HepG2 (cell line): ENCODE measurements around the gene HNRNPF.

ENCODE experiments used
- CHD4 ChIP-seq: fragments of 200-600 bp; sonication (generic); IDR thresholded peaks from 2 replicates; pipeline ENCODE4 v1.7.0; 2017; ENCODE audit warnings: mild to moderate bottlenecking, low read length, borderline replicate concordance
- CTCF ChIP-seq: sonication (generic); formaldehyde crosslinking; IDR thresholded peaks from 2 replicates; pipeline ENCODE4 v1.5.0; 2020; ENCODE audit warnings: mild to moderate bottlenecking, missing genetic modification reagents, moderate library complexity
- FOXJ3 ChIP-seq: sonication (generic); formaldehyde crosslinking; IDR thresholded peaks from 2 replicates; pipeline ENCODE4 v1.4.0; 2020; ENCODE audit warnings: missing genetic modification reagents, mild to moderate bottlenecking, borderline replicate concordance
- PREB ChIP-seq: sonication (generic); formaldehyde crosslinking; IDR thresholded peaks from 2 replicates; pipeline ENCODE4 v1.4.0; 2020; ENCODE audit warnings: missing genetic modification reagents
- RAD51 ChIP-seq: fragments of 450-650 bp; IDR thresholded peaks from 2 replicates; pipeline ENCODE4 v1.6.1; 2016; ENCODE audit warnings: borderline replicate concordance
- RBM39 ChIP-seq: fragments of 200-400 bp; formaldehyde crosslinking; IDR thresholded peaks from one replicate; pipeline ENCODE4 v1.6.1; 2018; ENCODE audit warnings: antibody characterized with exemption, mild to moderate bottlenecking, low read depth, low read length; ENCODE audit not compliant: poor library complexity, severe bottlenecking
- RFX1 ChIP-seq: fragments of 450-650 bp; IDR thresholded peaks from 2 replicates; pipeline ENCODE4 v1.6.1; 2017
- RFX5 ChIP-seq: IDR thresholded peaks from 2 replicates; pipeline ENCODE4 v1.6.1; 2011; ENCODE audit warnings: low read depth, low read length, improper control_type of control experiment
- TCF7 ChIP-seq: sonication (generic); IDR thresholded peaks from 2 replicates; pipeline ENCODE4 v1.6.1; 2016; ENCODE audit warnings: antibody characterized with exemption, low read depth
- TCF7L2 ChIP-seq: IDR thresholded peaks from 2 replicates; pipeline ENCODE4 v1.6.1; 2011; ENCODE audit warnings: mild to moderate bottlenecking, low read depth, low read length, moderate library complexity
- TERF1 ChIP-seq: sonication (generic); formaldehyde crosslinking; IDR thresholded peaks from 2 replicates; pipeline ENCODE4 v1.8.0; 2022; ENCODE audit warnings: mild to moderate bottlenecking, missing genetic modification reagents, moderate library complexity
- ZNF430 ChIP-seq: sonication (generic); formaldehyde crosslinking; IDR thresholded peaks from 2 replicates; pipeline ENCODE4 v1.9.0; 2021; ENCODE audit warnings: mild to moderate bottlenecking, missing genetic modification reagents
- ZNF781 ChIP-seq: sonication (generic); formaldehyde crosslinking; IDR thresholded peaks from 2 replicates; pipeline ENCODE4 v1.5.1; 2020; ENCODE audit warnings: borderline replicate concordance, mild to moderate bottlenecking, missing genetic modification reagents; ENCODE audit errors: not compliant biosample characterization
- TF ChIP-seq, protein P1 (sequence below): sonication (generic); formaldehyde crosslinking; IDR thresholded peaks from 2 replicates; pipeline ENCODE4 v1.4.0; 2020; ENCODE audit warnings: missing genetic modification reagents

DNA sequence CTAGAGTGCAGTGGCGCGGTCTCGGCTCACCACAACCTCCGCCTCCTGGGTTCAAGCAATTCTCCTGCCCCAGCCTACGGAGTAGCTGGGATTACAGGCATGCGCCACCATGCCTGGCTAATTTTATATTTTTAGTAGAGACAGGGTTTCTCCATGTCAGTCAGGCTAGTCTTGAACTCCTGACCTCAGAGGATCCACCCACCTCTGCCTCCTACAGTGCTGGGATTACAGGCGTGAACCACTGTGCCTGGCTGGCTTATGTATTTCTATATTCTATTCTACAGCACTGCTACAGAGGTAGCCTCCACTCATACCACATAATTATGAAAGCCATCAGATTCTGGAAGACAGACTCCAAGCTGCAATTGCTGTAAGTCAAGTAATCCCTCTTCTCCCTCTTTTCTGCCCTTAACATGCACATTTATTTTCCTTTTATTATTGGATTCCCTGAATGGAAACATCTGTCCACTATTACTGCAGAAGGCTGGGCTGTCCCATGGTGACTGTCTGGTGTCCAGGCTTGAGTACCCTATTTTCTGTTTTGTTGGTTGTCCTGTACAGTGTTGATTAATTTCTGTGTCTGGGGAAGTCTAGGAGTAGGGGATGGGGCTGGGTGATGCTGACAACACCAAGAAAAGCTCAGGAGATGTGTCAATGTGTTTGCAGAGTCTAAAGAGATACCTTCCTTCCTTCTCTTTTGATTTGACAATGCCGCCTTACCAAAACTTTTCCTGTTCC lies 22.1 kb upstream of the HNRNPF start:
- TF ChIP-seq, protein P1, sequence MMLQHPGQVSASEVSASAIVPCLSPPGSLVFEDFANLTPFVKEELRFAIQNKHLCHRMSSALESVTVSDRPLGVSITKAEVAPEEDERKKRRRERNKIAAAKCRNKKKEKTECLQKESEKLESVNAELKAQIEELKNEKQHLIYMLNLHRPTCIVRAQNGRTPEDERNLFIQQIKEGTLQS = no peak
- no peak for TF ChIP-seq TCF7
- no peak for TF ChIP-seq PREB
- no peak for TF ChIP-seq CTCF (CRISPR knock-in tag)
- no peak for TF ChIP-seq RFX5
- TF ChIP-seq CHD4 = no peak
- no peak for TF ChIP-seq TERF1 (CRISPR knock-in tag)
- TF ChIP-seq FOXJ3 (CRISPR knock-in tag) = no peak
- no peak for TF ChIP-seq RAD51
- no peak for TF ChIP-seq RFX1
- no peak for TF ChIP-seq ZNF430
- no peak for TF ChIP-seq RBM39
- no peak for TF ChIP-seq TCF7L2
- no peak for TF ChIP-seq ZNF781 (CRISPR knock-in tag)
